B cell (primary cell): ENCODE data around the gene PFKFB3.

Experiments used
- EZH2 ChIP-seq: IDR thresholded peaks from 2 replicates; pipeline ENCODE4 v1.6.1; 2012; ENCODE audit warnings: borderline replicate concordance, low read depth, mild to moderate bottlenecking, moderate library complexity, low read length; ENCODE audit not compliant: insufficient read depth, poor library complexity, severe bottlenecking
- TF ChIP-seq, protein P1 (sequence below): fragments of 200-600 bp; IDR thresholded peaks from one replicate; pipeline ENCODE4 v1.8.0; 2022; ENCODE audit warnings: antibody characterized with exemption, mild to moderate bottlenecking

DNA sequence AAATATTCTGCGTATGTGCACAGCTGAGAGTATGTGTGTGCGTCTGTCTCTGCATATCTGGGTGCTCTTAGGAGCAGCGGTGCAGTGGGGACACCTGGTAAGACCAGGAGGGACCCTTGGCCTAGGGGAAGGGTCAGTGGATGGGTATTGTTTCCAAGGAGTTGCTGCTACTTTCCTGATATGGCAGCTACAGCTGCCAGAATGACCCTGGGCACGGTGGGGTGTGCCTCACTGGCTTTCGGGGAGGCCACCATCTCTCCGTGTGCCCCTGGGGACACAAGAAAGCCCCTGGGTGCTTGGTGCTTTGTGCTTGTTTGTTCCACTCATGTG lies 8.6 kb downstream of the PFKFB3 start:
- TF ChIP-seq EZH2: no peak
- TF ChIP-seq, protein P1, sequence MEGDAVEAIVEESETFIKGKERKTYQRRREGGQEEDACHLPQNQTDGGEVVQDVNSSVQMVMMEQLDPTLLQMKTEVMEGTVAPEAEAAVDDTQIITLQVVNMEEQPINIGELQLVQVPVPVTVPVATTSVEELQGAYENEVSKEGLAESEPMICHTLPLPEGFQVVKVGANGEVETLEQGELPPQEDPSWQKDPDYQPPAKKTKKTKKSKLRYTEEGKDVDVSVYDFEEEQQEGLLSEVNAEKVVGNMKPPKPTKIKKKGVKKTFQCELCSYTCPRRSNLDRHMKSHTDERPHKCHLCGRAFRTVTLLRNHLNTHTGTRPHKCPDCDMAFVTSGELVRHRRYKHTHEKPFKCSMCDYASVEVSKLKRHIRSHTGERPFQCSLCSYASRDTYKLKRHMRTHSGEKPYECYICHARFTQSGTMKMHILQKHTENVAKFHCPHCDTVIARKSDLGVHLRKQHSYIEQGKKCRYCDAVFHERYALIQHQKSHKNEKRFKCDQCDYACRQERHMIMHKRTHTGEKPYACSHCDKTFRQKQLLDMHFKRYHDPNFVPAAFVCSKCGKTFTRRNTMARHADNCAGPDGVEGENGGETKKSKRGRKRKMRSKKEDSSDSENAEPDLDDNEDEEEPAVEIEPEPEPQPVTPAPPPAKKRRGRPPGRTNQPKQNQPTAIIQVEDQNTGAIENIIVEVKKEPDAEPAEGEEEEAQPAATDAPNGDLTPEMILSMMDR: no peak
